Measurements from ENCODE around the gene PKN2. TPM values are rescaled to one million over a fixed set of nuclear protein-coding genes. Genes with fewer than 3 reads are reported as not detected.

PKN2 gene
- polyA plus RNA-seq, 4 donors = 19.1 to 57.5 (median 32.1) TPM

DNA sequence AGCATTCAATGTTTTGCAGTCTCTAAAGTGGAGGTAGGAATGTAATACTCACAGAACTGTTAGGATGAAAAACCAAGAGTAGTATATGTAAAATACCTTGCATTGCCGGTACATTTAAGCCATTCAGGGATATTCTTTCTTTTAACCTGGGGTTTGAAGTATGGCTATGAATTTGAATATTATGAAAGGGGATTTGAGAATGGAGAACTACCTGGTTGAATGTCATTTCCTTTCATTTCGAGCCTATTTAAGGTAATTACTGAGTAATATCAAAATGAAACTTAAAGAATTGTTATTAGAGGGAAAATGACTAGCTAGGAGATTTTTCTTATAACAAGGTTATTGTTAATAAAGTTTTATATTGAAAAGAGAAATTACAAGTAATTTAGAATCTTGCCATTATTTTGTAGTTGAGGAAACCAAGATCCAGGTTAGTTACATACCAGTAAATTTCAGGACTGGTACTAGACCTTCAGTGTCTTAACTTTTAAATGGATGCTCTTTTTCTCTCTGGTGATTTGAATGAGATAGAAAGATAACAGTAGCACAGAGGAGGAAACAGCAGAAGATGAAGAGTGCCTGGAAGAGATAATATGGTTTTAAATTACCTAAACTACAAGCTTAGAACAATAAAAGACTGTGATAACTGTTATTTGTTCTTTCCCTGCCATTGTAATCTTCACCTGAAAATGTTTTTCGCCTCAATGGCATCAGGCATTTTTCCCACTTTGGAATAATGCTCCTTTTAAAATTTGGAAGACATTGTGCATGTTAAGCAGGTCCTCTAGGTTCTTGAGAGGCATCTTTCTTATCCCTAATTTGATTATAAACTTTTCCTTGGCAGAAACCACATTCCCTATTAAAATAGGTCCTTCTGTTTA is 103.2 kb downstream of the PKN2 start:
- Histone ChIP-seq H3K27me3 (ENCODE audit: control insufficient read depth in 3 of 3, insufficient read depth in 3 of 3, low read length in 3 of 3) (no peaks in the 10 kb centered on the region), H3K4me1 (ENCODE audit: control insufficient read depth in 3 of 3, insufficient read depth in 2 of 3, low read depth in 1 of 3, low read length in 2 of 3) (no peaks in the 10 kb centered on the region), H3K4me3 (ENCODE audit: low read depth in 1 of 3, low read length in 3 of 3) (no peak overlapping the region), H3K27ac (ENCODE audit: low read depth in 1 of 3, low read length in 2 of 3) (no peak overlapping the region), H3K36me3 (ENCODE audit: control insufficient read depth in 3 of 3, insufficient read depth in 2 of 3, low read depth in 1 of 3, low read length in 3 of 3) (peaks cover 2 to 20% (median 8%) of the 10 kb centered on the region in 3 donors), H3K9me3 (ENCODE audit: control insufficient read depth in 2 of 2, insufficient read depth in 1 of 2, low read depth in 1 of 2, low read length in 1 of 2) (no peaks in the 10 kb centered on the region)
- DNase-seq = no peak
- WGBS, 3 donors = 87 to 91% (median 87%) methylated on average over 3 of the region's 3 CpGs
- no peak for FAIRE-seq

DNA sequence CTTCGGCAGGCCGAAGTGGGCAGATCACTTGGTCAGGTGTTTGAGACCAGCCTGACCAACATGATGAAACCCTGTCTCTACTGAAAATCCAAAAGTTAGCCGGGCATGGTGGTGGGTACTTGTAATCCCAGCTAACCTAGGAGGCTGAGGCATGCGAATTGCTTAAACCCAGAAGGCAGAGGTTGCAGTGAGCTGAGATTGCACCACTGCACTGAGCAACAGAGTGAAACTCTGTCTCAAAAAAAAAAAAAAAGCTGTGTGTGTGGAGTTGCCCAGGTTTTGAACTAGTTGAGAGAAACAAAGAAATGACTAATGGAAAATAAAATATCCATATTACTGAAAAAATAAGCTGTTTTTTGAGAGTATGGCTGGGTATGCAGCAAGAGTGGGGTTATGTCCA is 107.1 kb downstream of the PKN2 start:
- peaks cover 0 to 18% (median 10%) of the 10 kb centered on the region in 3 donors for H3K36me3 ChIP-seq (ENCODE audit: control insufficient read depth in 3 of 3, insufficient read depth in 2 of 3, low read depth in 1 of 3, low read length in 3 of 3)
- H3K4me3 ChIP-seq (ENCODE audit: low read depth in 1 of 3, low read length in 3 of 3) = no peak overlapping the region
- 96 to 97% (median 97%) methylated on average over 4 of the region's 4 CpGs for WGBS, 3 donors
- no peaks in the 10 kb centered on the region for H3K4me1 ChIP-seq (ENCODE audit: control insufficient read depth in 3 of 3, insufficient read depth in 2 of 3, low read depth in 1 of 3, low read length in 2 of 3)
- no peak overlapping the region for H3K27ac ChIP-seq (ENCODE audit: low read depth in 1 of 3, low read length in 2 of 3)
- H3K9me3 ChIP-seq (ENCODE audit: control insufficient read depth in 2 of 2, insufficient read depth in 1 of 2, low read depth in 1 of 2, low read length in 1 of 2) = no peaks in the 10 kb centered on the region
- DNase-seq (no peak), FAIRE-seq (no peak)
- no peaks in the 10 kb centered on the region for H3K27me3 ChIP-seq (ENCODE audit: control insufficient read depth in 3 of 3, insufficient read depth in 3 of 3, low read length in 3 of 3)

DNA sequence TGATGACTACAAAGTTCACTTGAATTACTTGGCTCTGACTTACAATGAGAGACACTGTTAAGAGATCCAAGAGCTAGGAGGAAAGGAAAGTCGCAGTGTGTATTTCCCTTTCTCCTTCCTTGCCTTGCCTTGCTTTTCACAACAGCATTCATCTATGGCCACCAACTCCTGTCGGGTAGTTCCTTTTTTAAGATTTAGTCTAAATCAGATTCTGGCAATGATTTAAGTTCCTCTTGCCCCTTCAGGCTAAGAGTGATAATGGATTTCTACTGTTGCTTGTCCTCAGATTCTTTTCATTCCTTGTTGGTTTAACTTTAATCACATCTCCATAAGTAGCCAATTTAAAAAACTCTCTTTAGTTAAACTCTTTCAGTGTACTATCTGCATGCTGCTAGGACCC is 115.4 kb downstream of the PKN2 start:
- H3K36me3 ChIP-seq (ENCODE audit: control insufficient read depth in 3 of 3, insufficient read depth in 2 of 3, low read depth in 1 of 3, low read length in 3 of 3) = peaks cover 3 to 20% (median 11%) of the 10 kb centered on the region in 3 donors
- H3K4me3 ChIP-seq (ENCODE audit: low read depth in 1 of 3, low read length in 3 of 3) = no peak overlapping the region
- FAIRE-seq = no peak
- no peaks in the 10 kb centered on the region for H3K27me3 ChIP-seq (ENCODE audit: control insufficient read depth in 3 of 3, insufficient read depth in 3 of 3, low read length in 3 of 3)
- H3K4me1 ChIP-seq (ENCODE audit: control insufficient read depth in 3 of 3, insufficient read depth in 2 of 3, low read depth in 1 of 3, low read length in 2 of 3) = no peaks in the 10 kb centered on the region
- WGBS, 3 donors = 87 to 97% (median 96%) methylated on average over 2 of the region's 2 CpGs
- peak overlapping the region in 1 of 3 donors; percentile 11 for H3K27ac ChIP-seq (ENCODE audit: low read depth in 1 of 3, low read length in 2 of 3)
- DNase-seq = no peak
- peaks cover 0 to 10% of the 10 kb centered on the region in 2 donors for H3K9me3 ChIP-seq (ENCODE audit: control insufficient read depth in 2 of 2, insufficient read depth in 1 of 2, low read depth in 1 of 2, low read length in 1 of 2)

- DNase-seq (peak; percentile 26 to 42), FAIRE-seq (no peak)
- Histone ChIP-seq H3K9me3 (ENCODE audit: control insufficient read depth in 2 of 2, insufficient read depth in 1 of 2, low read depth in 1 of 2, low read length in 1 of 2) (peaks cover 0 to 10% of the 10 kb centered on the region in 2 donors), H3K36me3 (ENCODE audit: control insufficient read depth in 3 of 3, insufficient read depth in 2 of 3, low read depth in 1 of 3, low read length in 3 of 3) (peaks cover 3 to 20% (median 12%) of the 10 kb centered on the region in 3 donors), H3K4me1 (ENCODE audit: control insufficient read depth in 3 of 3, insufficient read depth in 2 of 3, low read depth in 1 of 3, low read length in 2 of 3) (no peaks in the 10 kb centered on the region), H3K4me3 (ENCODE audit: low read depth in 1 of 3, low read length in 3 of 3) (no peak overlapping the region), H3K27me3 (ENCODE audit: control insufficient read depth in 3 of 3, insufficient read depth in 3 of 3, low read length in 3 of 3) (no peaks in the 10 kb centered on the region), H3K27ac (ENCODE audit: low read depth in 1 of 3, low read length in 2 of 3) (no peak overlapping the region)
- 78 to 89% (median 86%) methylated on average over 5 of the region's 5 CpGs for WGBS, 3 donors
These were observed 116.4 kb downstream of the PKN2 start for GRCh38 chr1:88800382-88801051.

GRCh38 chr1:88801575-88802208 is 117.6 kb downstream of the PKN2 start:
- H3K9me3 ChIP-seq (ENCODE audit: control insufficient read depth in 2 of 2, insufficient read depth in 1 of 2, low read depth in 1 of 2, low read length in 1 of 2) = peaks cover 0 to 10% of the 10 kb centered on the region in 2 donors
- WGBS, 3 donors = 97 to 99% (median 98%) methylated on average over 9 of the region's 9 CpGs
- DNase-seq (no peak), FAIRE-seq (no peak)
- H3K27me3 ChIP-seq (ENCODE audit: control insufficient read depth in 3 of 3, insufficient read depth in 3 of 3, low read length in 3 of 3) = no peaks in the 10 kb centered on the region
- H3K4me3 ChIP-seq (ENCODE audit: low read depth in 1 of 3, low read length in 3 of 3) = no peak overlapping the region
- H3K4me1 ChIP-seq (ENCODE audit: control insufficient read depth in 3 of 3, insufficient read depth in 2 of 3, low read depth in 1 of 3, low read length in 2 of 3) = no peaks in the 10 kb centered on the region
- peaks cover 5 to 28% (median 14%) of the 10 kb centered on the region in 3 donors for H3K36me3 ChIP-seq (ENCODE audit: control insufficient read depth in 3 of 3, insufficient read depth in 2 of 3, low read depth in 1 of 3, low read length in 3 of 3)
- no peak overlapping the region for H3K27ac ChIP-seq (ENCODE audit: low read depth in 1 of 3, low read length in 2 of 3)

- FAIRE-seq (no peak), DNase-seq (no peak)
- Histone ChIP-seq H3K27me3 (ENCODE audit: control insufficient read depth in 3 of 3, insufficient read depth in 3 of 3, low read length in 3 of 3) (no peaks in the 10 kb centered on the region), H3K4me3 (ENCODE audit: low read depth in 1 of 3, low read length in 3 of 3) (no peak overlapping the region), H3K9me3 (ENCODE audit: control insufficient read depth in 2 of 2, insufficient read depth in 1 of 2, low read depth in 1 of 2, low read length in 1 of 2) (peaks cover 0 to 10% of the 10 kb centered on the region in 2 donors), H3K4me1 (ENCODE audit: control insufficient read depth in 3 of 3, insufficient read depth in 2 of 3, low read depth in 1 of 3, low read length in 2 of 3) (no peaks in the 10 kb centered on the region), H3K27ac (ENCODE audit: low read depth in 1 of 3, low read length in 2 of 3) (no peak overlapping the region), H3K36me3 (ENCODE audit: control insufficient read depth in 3 of 3, insufficient read depth in 2 of 3, low read depth in 1 of 3, low read length in 3 of 3) (peaks cover 5 to 25% (median 17%) of the 10 kb centered on the region in 3 donors)
- WGBS, 3 donors = 95 to 96% (median 96%) methylated on average over 7 of the region's 7 CpGs
These were observed 118.3 kb downstream of the PKN2 start for GRCh38 chr1:88802404-88802803.

GRCh38 chr1:88802950-88803349 is 118.9 kb downstream of the PKN2 start:
- Histone ChIP-seq H3K9me3 (ENCODE audit: control insufficient read depth in 2 of 2, insufficient read depth in 1 of 2, low read depth in 1 of 2, low read length in 1 of 2) (peaks cover 0 to 10% of the 10 kb centered on the region in 2 donors), H3K27me3 (ENCODE audit: control insufficient read depth in 3 of 3, insufficient read depth in 3 of 3, low read length in 3 of 3) (no peaks in the 10 kb centered on the region), H3K4me1 (ENCODE audit: control insufficient read depth in 3 of 3, insufficient read depth in 2 of 3, low read depth in 1 of 3, low read length in 2 of 3) (no peaks in the 10 kb centered on the region), H3K4me3 (ENCODE audit: low read depth in 1 of 3, low read length in 3 of 3) (no peak overlapping the region), H3K27ac (ENCODE audit: low read depth in 1 of 3, low read length in 2 of 3) (no peak overlapping the region), H3K36me3 (ENCODE audit: control insufficient read depth in 3 of 3, insufficient read depth in 2 of 3, low read depth in 1 of 3, low read length in 3 of 3) (peaks cover 5 to 24% (median 17%) of the 10 kb centered on the region in 3 donors)
- no peak for FAIRE-seq
- 85 to 91% (median 87%) methylated on average over 2 of the region's 2 CpGs for WGBS, 3 donors
- DNase-seq = no peak

GRCh38 chr1:88803444-88803843 is 119.4 kb downstream of the PKN2 start:
- H3K9me3 ChIP-seq (ENCODE audit: control insufficient read depth in 2 of 2, insufficient read depth in 1 of 2, low read depth in 1 of 2, low read length in 1 of 2) = peaks cover 0 to 10% of the 10 kb centered on the region in 2 donors
- H3K4me1 ChIP-seq (ENCODE audit: control insufficient read depth in 3 of 3, insufficient read depth in 2 of 3, low read depth in 1 of 3, low read length in 2 of 3) = no peaks in the 10 kb centered on the region
- no peak for DNase-seq
- no peak for FAIRE-seq
- H3K4me3 ChIP-seq (ENCODE audit: low read depth in 1 of 3, low read length in 3 of 3) = no peak overlapping the region
- H3K36me3 ChIP-seq (ENCODE audit: control insufficient read depth in 3 of 3, insufficient read depth in 2 of 3, low read depth in 1 of 3, low read length in 3 of 3) = peaks cover 5 to 28% (median 17%) of the 10 kb centered on the region in 3 donors
- H3K27me3 ChIP-seq (ENCODE audit: control insufficient read depth in 3 of 3, insufficient read depth in 3 of 3, low read length in 3 of 3) = no peaks in the 10 kb centered on the region
- WGBS, 3 donors = 95 to 97% (median 97%) methylated on average over 5 of the region's 5 CpGs
- no peak overlapping the region for H3K27ac ChIP-seq (ENCODE audit: low read depth in 1 of 3, low read length in 2 of 3)

Data from small intestine (tissue), 7 donors.